Fibroblast of mammary gland (primary cell): ENCODE data around the gene ABCB8.

Experiments
- DNase-seq: peaks from one replicate; pipeline ENCODE4 v3.0.0-alpha.2; 2010; ENCODE audit warnings: low read depth
- H3K4me3 ChIP-seq: 2 replicates; pipeline ENCODE4 v1.5.1; 2011; ENCODE audit warnings: low read depth, mild to moderate bottlenecking, low read length, moderate library complexity; ENCODE audit not compliant: control insufficient read depth
- CTCF ChIP-seq: conservative IDR thresholded peaks from 2 replicates; pipeline ENCODE4 v1.5.1; 2011; ENCODE audit warnings: low read depth, low read length, inconsistent platforms; ENCODE audit not compliant: control insufficient read depth, insufficient read depth

Gene ABCB8

GRCh38 chr7:151064993-151065392, 36.7 kb downstream of the ABCB8 start:
- DNase-seq, result no peak
- H3K4me3 ChIP-seq, result no peak overlapping the region
- no peak for TF ChIP-seq CTCF

- H3K4me3 ChIP-seq, result no peak overlapping the region
- DNase-seq, result no peak
- TF ChIP-seq CTCF, result no peak
These were observed 37.3 kb downstream of the ABCB8 start for GRCh38 chr7:151065516-151065915.

GRCh38 chr7:151066273-151066974, 38.2 kb downstream of the ABCB8 start:
- no peak overlapping the region for H3K4me3 ChIP-seq
- DNase-seq, result no peak
- TF ChIP-seq CTCF, result no peak

- no peak for DNase-seq
- no peak for TF ChIP-seq CTCF
These were observed 40.0 kb downstream of the ABCB8 start for GRCh38 chr7:151068069-151068773.

GRCh38 chr7:151069841-151070573, 41.8 kb downstream of the ABCB8 start:
- H3K4me3 ChIP-seq, result no peak overlapping the region
- TF ChIP-seq CTCF, result no peak
- DNase-seq, result no peak

More at GRCh38 chr7:151068069-151068773, 40.0 kb downstream of the ABCB8 start:
- H3K4me3 ChIP-seq, result no peak overlapping the region

- no peak for TF ChIP-seq CTCF
- no peak overlapping the region for H3K4me3 ChIP-seq
- DNase-seq, result no peak
These were observed 42.3 kb downstream of the ABCB8 start for GRCh38 chr7:151070574-151070960.
